ENCODE measurements around the gene CMTR1. TPM values are rescaled to one million over a fixed set of nuclear protein-coding genes. Genes with fewer than 3 reads are reported as not detected.

CMTR1 gene
- total and polyA plus RNA-seq, 9 donors: 27.3 to 35.3 (median 31.7) TPM

GRCh38 chr6:37531026-37531425 lies 98.0 kb downstream of the CMTR1 start:
- H3K27me3 ChIP-seq (ENCODE audit: control insufficient read depth, insufficient read depth, low read length): peaks cover 58% of the 10 kb centered on the region
- H3K27ac ChIP-seq (ENCODE audit: low read length): no peak overlapping the region
- WGBS (ENCODE audit: insufficient coverage): no CpG with 5 or more reads among the region's 4 CpGs
- peaks cover 11% of the 10 kb centered on the region for H3K4me1 ChIP-seq (ENCODE audit: control insufficient read depth, insufficient read depth, low read length)
- no peak overlapping the region for H3K4me3 ChIP-seq (ENCODE audit: low read length)
- H3K36me3 ChIP-seq (ENCODE audit: control insufficient read depth, insufficient read depth, low read length): no peaks in the 10 kb centered on the region
- DNase-seq: no peak
- no peaks in the 10 kb centered on the region for H3K9me3 ChIP-seq (replicated peaks; ENCODE audit: control insufficient read depth, low read depth, low read length)

Other genes with a start within 250 kb of the CMTR1 start
- gene TBC1D22B, start 175.4 kb upstream of the CMTR1 start, total RNA-seq: 3.9 TPM
- gene TBC1D22B, start 175.4 kb upstream of the CMTR1 start, polyA plus RNA-seq (ENCODE audit: insufficient read depth in 1 of 8, insufficient read length in 8 of 8, low replicate concordance in 1 of 8): 1 to 10 TPM; 5.9 to 8.3 (median 7.0) TPM
- gene TMEM217, start 175.1 kb upstream of the CMTR1 start, total RNA-seq: 0.49 TPM
- gene TMEM217, start 175.1 kb upstream of the CMTR1 start, polyA plus RNA-seq (ENCODE audit: insufficient read depth in 1 of 8, insufficient read length in 8 of 8, low replicate concordance in 1 of 8): 1 to 10 TPM in 2 of 8 donors, under 1 TPM in 6; 0.34 to 1.3 (median 0.81) TPM
- 16.2 TPM for gene RNF8, start 79.2 kb upstream of the CMTR1 start, total RNA-seq
- 10 to 100 TPM; 13.5 to 23.1 (median 16.4) TPM for gene RNF8, start 79.2 kb upstream of the CMTR1 start, polyA plus RNA-seq (ENCODE audit: insufficient read depth in 1 of 8, insufficient read length in 8 of 8, low replicate concordance in 1 of 8)
- gene CCDC167, start 66.7 kb downstream of the CMTR1 start, total RNA-seq: 34.3 TPM
- 10 to 100 TPM; 19.0 to 24.9 (median 24.4) TPM for gene CCDC167, start 66.7 kb downstream of the CMTR1 start, polyA plus RNA-seq (ENCODE audit: insufficient read depth in 1 of 8, insufficient read length in 8 of 8, low replicate concordance in 1 of 8)

Data from muscle of leg (tissue), 11 donors.